A172 (cell line): ENCODE measurements around the gene CDYL2. TPM values are rescaled to one million over a fixed set of nuclear protein-coding genes. Genes with fewer than 3 reads are reported as not detected.
"Not testable (repeated sequence)": the region's sequence is repeated elsewhere in the genome, so short reads cannot be mapped to it uniquely, and the experiment has no call there.

Source experiments
- DNase-seq: peaks from one replicate; pipeline ENCODE4 v3.0.0-alpha.2; 2015; ENCODE audit warnings: low spot score
- total RNA-seq: library from RNA; depleted of rRNA; stranded (reverse); fragments of >200 nt; shearing (Covaris generic); gene quantifications from 2 replicates; pipeline ENCODE4 v1.2.3, GENCODE V29; 2014

Gene CDYL2
- total RNA-seq, 1 experiment from 2014 or later = 6.3 TPM

GRCh38 chr16:80671281-80671849 lies 133.0 kb downstream of the CDYL2 start:
- no peak for DNase-seq

GRCh38 chr16:80670170-80670865 lies 134.1 kb downstream of the CDYL2 start:
- DNase-seq = no peak

GRCh38 chr16:80669673-80670072 lies 134.7 kb downstream of the CDYL2 start:
- DNase-seq = no peak

GRCh38 chr16:80667925-80668324 lies 136.5 kb downstream of the CDYL2 start:
- no peak for DNase-seq

GRCh38 chr16:80667251-80667560 lies 137.2 kb downstream of the CDYL2 start:
- no peak for DNase-seq

GRCh38 chr16:80666378-80667250 lies 137.8 kb downstream of the CDYL2 start:
- no peak for DNase-seq

- no peak for DNase-seq
These were observed 139.0 kb downstream of the CDYL2 start for GRCh38 chr16:80665356-80665755.

- DNase-seq = no peak
These were observed 139.6 kb downstream of the CDYL2 start for GRCh38 chr16:80664786-80665185.

GRCh38 chr16:80664226-80664625 lies 140.2 kb downstream of the CDYL2 start:
- no peak for DNase-seq

- DNase-seq = no peak
These were observed 141.3 kb downstream of the CDYL2 start for GRCh38 chr16:80663078-80663477.

- no peak for DNase-seq
These were observed 144.5 kb downstream of the CDYL2 start for GRCh38 chr16:80659865-80660264.

GRCh38 chr16:80656711-80657150 lies 147.7 kb downstream of the CDYL2 start:
- DNase-seq = no peak

- DNase-seq = no peak
These were observed 148.2 kb downstream of the CDYL2 start for GRCh38 chr16:80656161-80656560.

- DNase-seq = no peak
These were observed 148.6 kb downstream of the CDYL2 start for GRCh38 chr16:80655751-80656150.

- no peak for DNase-seq
These were observed 150.1 kb downstream of the CDYL2 start for GRCh38 chr16:80654094-80654862.

- no peak for DNase-seq
These were observed 152.0 kb downstream of the CDYL2 start for GRCh38 chr16:80652441-80652840.

GRCh38 chr16:80650281-80650680 lies 154.1 kb downstream of the CDYL2 start:
- not testable (repeated sequence) for DNase-seq

- DNase-seq = no peak
These were observed 164.1 kb downstream of the CDYL2 start for GRCh38 chr16:80640316-80640715.

GRCh38 chr16:80639636-80640035 lies 164.8 kb downstream of the CDYL2 start:
- DNase-seq = no peak

- DNase-seq = no peak
These were observed 166.8 kb downstream of the CDYL2 start for GRCh38 chr16:80637621-80638020.

GRCh38 chr16:80631581-80631980 lies 172.8 kb downstream of the CDYL2 start:
- DNase-seq = peak; percentile 40

GRCh38 chr16:80628254-80628653 lies 176.1 kb downstream of the CDYL2 start:
- no peak for DNase-seq
